ENCODE measurements around the gene PWWP2A.
"Not testable (repeated sequence)": the region's sequence is repeated elsewhere in the genome, so short reads cannot be mapped to it uniquely, and the experiment has no call there.

- TF ChIP-seq, protein P1, sequence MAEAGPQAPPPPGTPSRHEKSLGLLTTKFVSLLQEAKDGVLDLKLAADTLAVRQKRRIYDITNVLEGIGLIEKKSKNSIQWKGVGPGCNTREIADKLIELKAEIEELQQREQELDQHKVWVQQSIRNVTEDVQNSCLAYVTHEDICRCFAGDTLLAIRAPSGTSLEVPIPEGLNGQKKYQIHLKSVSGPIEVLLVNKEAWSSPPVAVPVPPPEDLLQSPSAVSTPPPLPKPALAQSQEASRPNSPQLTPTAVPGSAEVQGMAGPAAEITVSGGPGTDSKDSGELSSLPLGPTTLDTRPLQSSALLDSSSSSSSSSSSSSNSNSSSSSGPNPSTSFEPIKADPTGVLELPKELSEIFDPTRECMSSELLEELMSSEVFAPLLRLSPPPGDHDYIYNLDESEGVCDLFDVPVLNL (IDR thresholded peaks at IDR 0.05; ENCODE audit: low read depth, low read length) = not testable (repeated sequence)
- TF ChIP-seq EZH2 (IDR thresholded peaks at IDR 0.05; ENCODE audit: borderline replicate concordance, control insufficient read depth, low read depth, low read length); ZNF274 (IDR thresholded peaks at IDR 0.05; ENCODE audit: insufficient read depth, insufficient read length); CTCF (IDR thresholded peaks at IDR 0.05 in 2 of 3, conservative IDR thresholded peaks at IDR 0.05 in 1 of 3; ENCODE audit: control insufficient read depth in 2 of 3, extremely low read depth in 1 of 3, insufficient read depth in 1 of 3, low read depth in 3 of 3, low read length in 3 of 3); RCOR1 (conservative IDR thresholded peaks at IDR 0.05; ENCODE audit: low read depth, low read length); RAD21 (IDR thresholded peaks at IDR 0.05; ENCODE audit: insufficient read depth, low read depth, low read length); POLR2A (IDR thresholded peaks at IDR 0.05; ENCODE audit: low read depth, low read length); PAX5 (IDR thresholded peaks at IDR 0.05; ENCODE audit: borderline replicate concordance, low read depth, low read length); TAF1 (IDR thresholded peaks at IDR 0.05; ENCODE audit: borderline replicate concordance, low read depth, low read length); CHD2 (IDR thresholded peaks at IDR 0.05; ENCODE audit: borderline replicate concordance, low read depth, low read length): not testable (repeated sequence)
Measured at GRCh38 chr5:160069120-160069519, 50.1 kb downstream of the PWWP2A start.

Data from GM12878 (cell line).